GM18502 (cell line): ENCODE data around the gene STAT5B.
"Not testable (repeated sequence)": the region's sequence is repeated elsewhere in the genome, so short reads cannot be mapped to it uniquely, and the experiment has no call there.

Experiments
- ATAC-seq: cut with Tn5 transposase; IDR thresholded peaks from one replicate; pipeline ENCODE4 v1.9.1; 2021; ENCODE audit warnings: mild to moderate bottlenecking; ENCODE audit not compliant: unreplicated experiment, poor library complexity

Gene STAT5B

GRCh38 chr17:42200706-42201457 lies 75.3 kb downstream of the STAT5B start:
- no peak for ATAC-seq

GRCh38 chr17:42199416-42200011 lies 76.7 kb downstream of the STAT5B start:
- no peak for ATAC-seq

GRCh38 chr17:42198897-42199296 lies 77.3 kb downstream of the STAT5B start:
- ATAC-seq: no peak

- ATAC-seq: no peak
Measured at GRCh38 chr17:42197564-42198156, 78.5 kb downstream of the STAT5B start.

GRCh38 chr17:42193969-42194899 lies 82.0 kb downstream of the STAT5B start, which contains the start of gene GHDC:
Gene GHDC, minus strand, starts transcription at chr17:42194494. Its CDS starts 913 bp downstream, at chr17:42193581.
- peak; percentile 82 for ATAC-seq

GRCh38 chr17:42193216-42193968 lies 82.8 kb downstream of the STAT5B start:
- no peak for ATAC-seq

- ATAC-seq: no peak
Measured at GRCh38 chr17:42192189-42193126, 83.7 kb downstream of the STAT5B start.

GRCh38 chr17:42191275-42191608 lies 84.9 kb downstream of the STAT5B start:
- ATAC-seq: no peak

- ATAC-seq: no peak
Measured at GRCh38 chr17:42190491-42191274, 85.5 kb downstream of the STAT5B start.

GRCh38 chr17:42189651-42189965 lies 86.6 kb downstream of the STAT5B start:
- ATAC-seq: no peak

GRCh38 chr17:42188749-42189650 lies 87.2 kb downstream of the STAT5B start:
- ATAC-seq: no peak

GRCh38 chr17:42187833-42188232 lies 88.4 kb downstream of the STAT5B start:
- ATAC-seq: no peak

- not testable (repeated sequence) for ATAC-seq
Measured at GRCh38 chr17:42186191-42186590, 90.0 kb downstream of the STAT5B start.

GRCh38 chr17:42185621-42185930 lies 90.6 kb downstream of the STAT5B start:
- ATAC-seq: no peak

GRCh38 chr17:42184713-42185620 lies 91.2 kb downstream of the STAT5B start, which contains the start of gene HCRT:
Gene HCRT, minus strand, starts transcription at chr17:42185452. Its CDS starts 87 bp downstream, at chr17:42185365.
- no peak for ATAC-seq
